Kidney glomerular epithelial cell (primary cell): ENCODE data around the gene ETFA.
"Not testable (repeated sequence)": the region's sequence is repeated elsewhere in the genome, so short reads cannot be mapped to it uniquely, and the experiment has no call there.

ENCODE experiments used
- DNase-seq: peaks from one replicate; lab custom pipeline; 2025; lab: John Stamatoyannopoulos, UW

Gene ETFA

GRCh38 chr15:76324066-76324465, 12.8 kb upstream of the ETFA start:
- no peak for DNase-seq

DNA sequence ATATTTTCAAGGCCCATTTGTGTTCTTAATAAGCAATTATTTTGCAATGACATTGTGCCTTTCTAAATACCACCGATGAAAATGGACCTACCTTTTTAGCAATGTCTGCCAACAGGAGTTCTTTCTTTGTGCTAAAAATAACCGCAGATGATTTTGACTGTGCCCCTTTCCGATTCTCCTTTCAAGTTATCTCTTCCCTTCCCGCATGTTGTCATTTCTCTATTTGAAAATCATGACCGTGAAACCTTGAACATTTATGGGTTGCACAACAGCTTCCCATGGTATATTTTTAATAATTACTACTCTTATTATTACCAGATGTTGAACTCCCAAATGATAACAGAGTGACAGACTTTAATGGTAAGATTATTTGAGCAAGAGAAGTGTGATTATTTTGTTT, 10.3 kb upstream of the ETFA start:
- no peak for DNase-seq

- DNase-seq = no peak
These were observed 9.9 kb upstream of the ETFA start for GRCh38 chr15:76321171-76321570.

DNA sequence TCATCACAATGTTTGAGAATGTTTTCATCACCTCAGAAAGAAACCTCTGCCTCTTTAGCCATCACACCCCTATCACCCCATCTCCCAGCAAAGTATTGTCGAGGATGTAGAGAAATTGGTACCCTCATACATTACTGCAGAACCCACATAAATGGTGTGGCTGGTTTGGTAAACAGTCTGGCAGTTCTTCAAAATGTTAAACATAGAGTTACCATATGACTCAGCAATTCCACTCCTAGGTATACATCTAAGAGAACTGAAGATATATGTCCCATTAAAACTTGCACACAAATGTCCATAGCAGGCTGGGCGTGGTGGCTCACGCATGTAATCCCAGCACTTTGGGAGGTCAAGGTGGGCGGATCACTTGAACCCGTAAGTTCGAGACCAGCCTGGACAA, 8.7 kb upstream of the ETFA start:
- DNase-seq = no peak

DNA sequence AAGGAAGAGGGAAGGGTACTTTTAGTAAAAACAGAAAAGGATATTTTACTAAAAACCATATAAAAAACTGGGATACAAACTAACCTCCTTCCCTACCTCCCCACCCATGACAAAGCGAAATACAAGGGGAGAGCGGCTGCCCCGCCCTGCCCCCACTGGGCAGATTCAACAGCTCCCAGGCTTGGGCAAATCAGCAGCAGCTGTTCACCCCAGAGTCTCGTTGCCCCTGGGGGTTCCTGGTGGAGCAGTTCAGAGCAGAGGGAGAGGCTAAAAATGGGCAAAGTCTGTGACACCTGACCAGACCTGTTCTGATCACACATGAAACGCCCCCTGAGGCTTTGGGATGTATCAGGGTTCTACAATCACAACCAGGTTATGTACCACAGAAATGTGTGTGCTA, 2.5 kb upstream of the ETFA start:
- no peak for DNase-seq

DNA sequence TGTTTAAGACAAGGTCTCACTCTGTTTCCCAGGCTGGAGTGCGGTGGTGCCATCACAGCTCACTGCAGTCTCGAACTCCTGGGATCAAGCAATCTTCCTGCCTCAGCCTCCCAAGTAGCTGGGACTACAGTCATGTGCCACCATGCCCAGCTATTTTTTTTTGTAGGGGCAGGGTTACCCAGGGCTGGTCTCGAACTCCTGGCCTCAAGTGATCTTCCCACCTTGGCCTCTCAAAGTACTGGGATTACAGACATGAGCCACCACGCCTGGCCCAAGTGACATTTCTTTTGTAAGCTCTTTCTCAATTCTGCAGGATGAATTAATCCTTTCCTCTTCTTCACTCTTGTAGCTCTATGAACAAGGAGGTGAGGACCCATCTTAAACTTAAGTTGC, 1.9 kb upstream of the ETFA start:
- not testable (repeated sequence) for DNase-seq

DNA sequence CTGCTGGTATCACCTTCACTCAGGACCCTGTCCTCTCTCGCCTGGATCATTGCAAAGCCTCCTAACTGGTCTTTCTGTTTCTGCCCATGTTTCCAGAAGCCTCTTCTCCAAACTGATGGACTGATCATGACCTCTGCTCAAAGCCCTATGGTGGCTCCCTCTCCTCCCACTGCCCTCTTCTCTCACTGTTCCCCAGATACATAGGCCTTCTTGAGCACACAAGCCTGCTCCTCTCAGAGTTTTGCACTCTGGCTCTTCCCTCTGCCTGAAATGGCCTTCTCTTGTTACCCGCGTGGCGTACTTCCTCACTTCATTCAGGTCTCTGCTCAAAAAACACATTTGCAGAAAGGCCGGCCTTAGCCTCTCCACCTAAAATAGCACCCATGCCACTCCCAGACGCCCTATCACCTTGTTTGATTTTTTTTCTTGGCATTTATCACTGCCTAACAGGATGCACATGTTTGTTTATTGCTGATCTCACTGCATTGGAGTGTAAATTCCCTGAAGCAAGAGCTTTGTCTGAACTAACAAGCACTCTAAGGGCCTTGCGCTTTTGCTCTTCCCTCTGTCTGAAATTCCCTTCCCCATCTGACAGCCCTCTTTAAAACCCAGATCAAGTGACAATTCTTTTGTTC, 1.4 kb upstream of the ETFA start:
- no peak for DNase-seq

DNA sequence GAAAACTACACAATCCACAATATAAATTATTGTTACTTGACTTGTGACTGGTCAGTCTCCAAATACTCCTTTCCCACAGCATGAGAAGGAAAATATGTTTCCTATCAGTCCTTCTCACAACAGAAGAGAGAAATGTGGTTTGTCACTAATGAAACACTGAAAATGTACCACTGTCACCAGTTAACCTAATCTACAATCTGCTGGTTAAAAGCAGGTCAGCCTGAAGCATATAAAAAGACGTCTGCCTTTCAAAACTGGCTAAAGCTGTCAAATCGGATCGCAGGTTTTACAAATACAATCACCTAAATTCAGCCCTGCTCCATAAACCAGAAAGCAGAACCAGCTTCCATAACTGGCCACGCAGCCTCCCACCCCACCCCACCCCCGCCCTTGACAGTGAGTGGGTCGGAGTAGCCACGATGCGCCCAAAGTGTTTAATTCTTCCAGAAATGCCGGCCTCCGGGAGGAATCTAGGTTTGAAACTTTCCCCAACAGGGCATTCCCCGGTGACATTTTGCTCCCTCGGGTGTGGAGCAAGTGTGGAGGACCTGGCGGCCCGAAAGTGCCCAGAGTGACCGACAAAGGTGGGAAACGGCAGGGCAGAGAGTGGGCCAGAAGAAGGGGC, 682 bp downstream of the ETFA start:
- DNase-seq = no peak

GRCh38 chr15:76309601-76310330, 1.5 kb downstream of the ETFA start:
- no peak for DNase-seq

DNA sequence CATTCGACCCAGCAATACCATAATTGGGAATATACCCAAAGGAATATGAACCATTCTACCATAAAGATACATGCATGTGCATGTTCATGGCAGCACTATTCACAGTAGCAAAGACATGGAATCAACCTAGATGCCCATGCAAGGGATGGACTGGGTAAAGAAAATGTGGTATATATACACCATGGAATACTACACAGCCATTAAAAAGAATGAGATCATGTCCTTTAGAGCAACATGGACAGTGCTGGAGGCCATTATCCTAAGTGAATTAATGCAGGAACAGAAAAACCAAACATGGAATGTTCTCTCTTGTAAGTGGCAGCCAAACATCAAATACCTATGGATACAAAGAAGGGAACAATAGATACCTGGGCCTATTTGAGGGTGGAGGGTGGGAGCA, 7.4 kb downstream of the ETFA start:
- no peak for DNase-seq

DNA sequence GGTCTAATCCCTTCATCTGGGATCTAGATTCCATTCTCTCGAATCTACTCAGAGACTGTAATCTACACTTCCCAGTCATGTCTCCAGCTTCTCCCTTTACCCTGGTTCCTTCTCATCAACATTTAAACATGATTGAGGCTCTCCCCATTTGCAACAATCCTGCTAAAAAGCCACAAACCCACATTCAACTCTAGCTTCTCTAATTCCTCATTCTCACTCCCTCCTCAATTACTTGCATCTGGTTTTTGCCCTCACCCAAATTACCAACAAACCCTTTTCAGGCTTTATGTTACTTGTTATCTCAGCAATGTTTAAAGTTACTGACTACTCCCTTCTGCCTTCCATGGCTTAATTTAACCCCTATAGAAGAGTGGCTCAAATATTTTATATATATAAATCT, 11.5 kb downstream of the ETFA start:
- no peak for DNase-seq

GRCh38 chr15:76298986-76299385, 12.3 kb downstream of the ETFA start:
- no peak for DNase-seq

DNA sequence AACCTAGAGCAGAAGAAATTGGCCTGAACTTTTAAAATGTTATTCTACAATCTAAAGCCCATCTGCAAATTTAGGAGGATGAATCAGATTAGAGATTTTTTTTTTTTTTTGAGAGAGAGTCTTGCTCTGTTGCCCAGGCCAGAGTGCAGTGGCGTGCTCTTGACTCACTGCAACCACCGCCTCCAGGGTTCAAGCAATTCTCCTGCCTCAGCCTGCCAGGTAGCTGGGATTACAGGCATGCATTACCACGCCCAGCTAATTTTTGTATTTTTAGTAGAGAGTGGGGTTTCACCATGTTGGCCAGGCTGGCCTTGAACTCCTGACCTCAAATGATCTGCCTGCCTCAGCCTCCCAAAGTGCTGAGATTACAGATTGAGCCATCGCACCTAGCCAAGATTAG, 13.3 kb downstream of the ETFA start:
- DNase-seq = not testable (repeated sequence)

GRCh38 chr15:76296849-76297248, 14.4 kb downstream of the ETFA start:
- DNase-seq = no peak

DNA sequence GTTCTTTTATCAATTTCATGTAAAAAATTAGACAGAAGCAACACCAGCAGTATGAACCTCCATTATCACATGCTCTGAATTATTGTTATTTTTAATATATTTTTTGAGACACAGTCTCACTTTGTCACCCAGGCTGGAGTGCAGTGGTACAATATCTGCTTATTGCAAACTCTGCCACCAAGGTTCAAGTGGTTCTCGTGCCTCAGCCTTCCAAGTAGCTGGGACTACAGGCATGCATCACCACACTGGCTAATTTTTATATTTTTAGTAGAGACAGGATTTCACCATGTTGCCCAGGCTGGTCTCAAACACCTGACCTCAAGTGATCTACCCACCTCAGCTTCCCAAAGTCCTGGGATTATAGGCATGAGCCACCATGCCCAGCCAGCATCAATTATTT, 16.8 kb downstream of the ETFA start:
- DNase-seq = not testable (repeated sequence)

DNA sequence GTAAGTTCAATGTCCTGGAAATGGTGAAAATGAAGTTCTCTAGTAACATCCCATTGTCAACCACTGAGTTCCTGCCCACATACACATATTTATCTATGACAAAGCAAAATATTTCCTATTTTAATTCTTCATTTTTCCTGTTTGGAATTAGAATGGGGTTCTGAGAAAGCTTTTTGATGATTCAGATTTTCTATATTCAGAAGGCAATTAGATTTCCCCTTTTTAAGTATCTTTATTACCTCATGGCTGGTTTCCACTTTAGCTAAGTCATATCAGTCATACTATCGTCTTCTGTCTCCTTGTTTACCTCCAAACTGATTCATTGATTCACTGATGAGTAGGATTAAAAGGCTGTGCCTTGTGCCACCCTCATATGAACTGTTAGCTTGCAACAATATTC, 17.9 kb downstream of the ETFA start:
- DNase-seq = no peak

DNA sequence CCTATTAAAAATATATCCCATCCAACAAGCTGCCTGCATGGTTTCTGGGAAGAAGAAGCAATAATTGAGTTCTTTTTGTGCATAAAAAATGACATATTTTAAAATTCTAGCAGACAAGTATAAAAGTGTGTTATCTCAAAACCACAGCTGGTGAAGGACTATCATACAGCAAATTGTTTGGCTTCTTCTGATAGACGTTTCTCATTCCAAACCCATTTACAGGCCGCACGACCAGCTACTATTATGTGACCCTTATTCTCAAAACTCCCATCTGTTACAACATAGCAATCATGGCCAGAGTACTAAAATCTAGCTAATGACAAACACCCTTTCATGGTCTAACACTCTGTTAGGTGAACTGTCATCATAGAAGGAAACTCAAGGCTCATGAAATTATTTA, 21.7 kb downstream of the ETFA start:
- DNase-seq = no peak

- peak; percentile 22 for DNase-seq
These were observed 24.9 kb downstream of the ETFA start for GRCh38 chr15:76286271-76286879.

GRCh38 chr15:76285241-76285825, 25.9 kb downstream of the ETFA start:
- no peak for DNase-seq

- no peak for DNase-seq
These were observed 28.8 kb downstream of the ETFA start for GRCh38 chr15:76282465-76282864.

DNA sequence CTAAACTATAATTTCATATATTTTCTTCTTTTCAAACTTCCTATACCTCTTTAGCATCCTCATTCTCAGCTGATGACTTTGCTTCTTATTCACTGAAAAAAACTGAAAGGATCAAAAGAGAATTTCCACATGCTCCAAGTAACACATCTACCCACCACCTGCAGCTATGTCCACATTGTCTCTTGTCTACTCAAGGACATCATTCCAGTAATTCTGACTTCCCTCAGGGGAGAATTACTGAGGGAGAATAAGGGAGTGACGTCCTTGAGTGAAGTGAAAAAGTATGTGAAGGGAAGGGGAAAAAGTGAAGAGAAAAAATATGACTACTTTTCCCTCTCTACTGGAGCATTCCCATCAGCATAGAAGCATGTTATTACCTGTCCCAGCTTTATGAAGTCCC, 32.6 kb downstream of the ETFA start:
- DNase-seq = no peak

DNA sequence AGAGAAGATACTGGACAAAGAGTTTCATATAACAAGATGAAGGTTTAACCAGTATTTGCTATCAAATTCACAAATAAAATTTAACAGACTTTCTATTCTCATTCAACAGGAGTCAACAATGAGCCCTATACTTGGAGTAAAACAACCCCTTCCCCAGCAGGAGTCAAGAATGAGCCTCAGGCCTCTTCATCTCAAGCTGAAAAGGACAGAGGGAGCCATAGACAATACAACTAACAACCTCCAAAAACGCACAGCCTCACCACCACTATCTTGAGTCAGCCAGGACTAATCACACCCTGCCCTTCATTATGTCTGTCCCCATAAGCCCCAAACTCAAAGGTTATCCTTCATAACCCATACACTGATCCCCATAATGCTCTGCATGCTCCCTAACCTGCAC, 36.4 kb downstream of the ETFA start:
- DNase-seq = no peak

DNA sequence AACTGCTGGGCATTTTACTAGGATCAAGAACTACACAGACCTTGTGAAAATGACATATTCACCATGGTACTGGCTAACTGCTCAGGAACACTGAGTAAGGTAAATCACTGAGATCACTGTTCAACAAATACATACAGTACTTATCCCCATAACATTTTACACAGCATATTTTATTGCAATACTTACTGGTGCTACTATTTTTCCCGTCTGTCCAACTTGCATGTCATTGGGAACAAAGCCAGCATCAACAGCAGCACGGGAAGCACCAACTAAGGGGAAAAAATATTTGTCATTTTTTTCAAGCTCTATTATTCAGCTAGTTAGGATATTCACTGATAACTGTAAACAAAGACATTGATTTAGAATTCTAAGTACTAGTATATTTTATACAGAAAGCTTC, 37.0 kb downstream of the ETFA start:
- DNase-seq = no peak
